ENCODE results near the gene PRR5L. TPM values are rescaled to one million over a fixed set of nuclear protein-coding genes. Genes with fewer than 3 reads are reported as not detected.

The PRR5L gene
- total RNA-seq, 1 donor from 2014 or later = 14.7 TPM

DNA sequence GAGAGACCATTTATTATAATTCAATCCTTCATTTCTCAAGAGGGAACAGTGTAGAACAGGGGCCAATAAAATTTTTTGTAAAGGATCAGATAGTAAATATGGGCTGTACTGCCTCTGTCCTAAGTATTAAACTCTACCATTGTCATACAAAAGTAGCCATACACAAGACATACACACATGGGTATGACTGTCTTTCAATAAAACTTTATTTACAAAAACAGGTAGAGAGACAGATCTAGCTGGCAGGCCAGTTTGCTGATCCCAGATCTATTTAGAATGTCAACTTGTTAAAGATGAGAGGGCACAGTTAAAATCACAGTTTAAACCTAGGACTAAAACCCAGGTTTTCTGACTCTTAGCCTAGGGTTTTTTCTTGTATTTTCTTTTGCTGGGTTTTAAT lies 197.2 kb downstream of the PRR5L start:
- Mint-ChIP-seq H3K9me3 (no peaks in the 10 kb centered on the region), H3K4me3 (no peak overlapping the region), H3K27ac (no peak overlapping the region), H3K4me1 (no peaks in the 10 kb centered on the region), H3K36me3 (peaks cover 25% of the 10 kb centered on the region), H3K27me3 (ENCODE audit: insufficient read depth, low read depth) (no peaks in the 10 kb centered on the region)
- no peaks in the 10 kb centered on the region for H3K27me3 ChIP-seq
- no peak overlapping the region for H3K9ac ChIP-seq
- no peaks in the 10 kb centered on the region for H3K79me2 ChIP-seq (ENCODE audit: low read depth)
- H3K36me3 ChIP-seq = peaks cover 16% of the 10 kb centered on the region
- H3K9me3 ChIP-seq (ENCODE audit: low read depth) = no peaks in the 10 kb centered on the region
- H2AFZ ChIP-seq (replicated peaks) = no peak overlapping the region
- TF ChIP-seq EZH2phosphoT487 (IDR thresholded peaks at IDR 0.05) = no peak
- TF ChIP-seq, protein P1, sequence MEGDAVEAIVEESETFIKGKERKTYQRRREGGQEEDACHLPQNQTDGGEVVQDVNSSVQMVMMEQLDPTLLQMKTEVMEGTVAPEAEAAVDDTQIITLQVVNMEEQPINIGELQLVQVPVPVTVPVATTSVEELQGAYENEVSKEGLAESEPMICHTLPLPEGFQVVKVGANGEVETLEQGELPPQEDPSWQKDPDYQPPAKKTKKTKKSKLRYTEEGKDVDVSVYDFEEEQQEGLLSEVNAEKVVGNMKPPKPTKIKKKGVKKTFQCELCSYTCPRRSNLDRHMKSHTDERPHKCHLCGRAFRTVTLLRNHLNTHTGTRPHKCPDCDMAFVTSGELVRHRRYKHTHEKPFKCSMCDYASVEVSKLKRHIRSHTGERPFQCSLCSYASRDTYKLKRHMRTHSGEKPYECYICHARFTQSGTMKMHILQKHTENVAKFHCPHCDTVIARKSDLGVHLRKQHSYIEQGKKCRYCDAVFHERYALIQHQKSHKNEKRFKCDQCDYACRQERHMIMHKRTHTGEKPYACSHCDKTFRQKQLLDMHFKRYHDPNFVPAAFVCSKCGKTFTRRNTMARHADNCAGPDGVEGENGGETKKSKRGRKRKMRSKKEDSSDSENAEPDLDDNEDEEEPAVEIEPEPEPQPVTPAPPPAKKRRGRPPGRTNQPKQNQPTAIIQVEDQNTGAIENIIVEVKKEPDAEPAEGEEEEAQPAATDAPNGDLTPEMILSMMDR (IDR thresholded peaks at IDR 0.05) = no peak
- no peaks in the 10 kb centered on the region for H3K4me1 ChIP-seq
- H4K20me1 ChIP-seq (ENCODE audit: low read depth) = no peaks in the 10 kb centered on the region
- no peak for DNase-seq (ENCODE audit: low spot score)
- H3F3A ChIP-seq (ENCODE audit: low read depth) = peaks cover 22% of the 10 kb centered on the region
- H3K4me2 ChIP-seq = no peak overlapping the region
- H3K27ac ChIP-seq = no peak overlapping the region
- no peak overlapping the region for H3K4me3 ChIP-seq

DNA sequence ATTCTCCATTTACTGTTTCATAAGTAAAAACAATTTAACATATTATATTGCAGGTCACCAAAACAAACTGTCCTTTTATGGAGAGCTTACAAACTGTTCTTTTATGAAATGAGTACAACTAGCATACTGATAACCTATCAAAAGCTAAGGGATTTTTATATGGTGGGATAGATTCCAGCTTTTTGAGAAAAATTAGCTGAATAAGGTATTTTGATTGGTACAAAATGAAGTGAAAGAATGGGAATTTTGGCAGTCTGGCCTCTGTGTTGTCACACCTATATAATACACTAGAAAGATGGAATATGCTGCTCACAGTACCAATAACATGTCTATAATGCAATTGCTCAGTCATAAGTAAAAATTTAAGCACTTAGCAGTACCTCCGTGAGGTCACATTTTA lies 202.6 kb downstream of the PRR5L start:
- H3K27ac ChIP-seq = no peak overlapping the region
- peaks cover 10% of the 10 kb centered on the region for H3K36me3 ChIP-seq
- H3K4me2 ChIP-seq = no peak overlapping the region

DNA sequence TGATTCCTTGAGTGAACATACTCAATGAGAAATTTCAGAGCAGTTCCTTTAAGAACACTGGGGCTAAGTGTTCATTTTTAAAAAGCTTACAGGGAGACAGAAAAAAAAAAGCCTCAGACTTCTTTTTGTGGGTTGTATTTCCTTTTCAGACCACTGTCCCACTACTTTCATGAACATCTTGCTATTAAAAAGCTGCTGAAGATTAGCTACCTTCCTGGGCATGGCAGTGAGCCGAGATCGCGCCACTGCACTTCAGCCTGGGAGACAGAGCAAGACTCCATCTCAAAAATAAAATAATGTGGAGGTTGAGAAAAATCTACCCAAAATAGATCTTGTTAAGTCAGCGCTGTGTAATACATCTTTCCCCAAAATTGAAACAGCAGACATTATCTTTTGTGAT lies 203.2 kb downstream of the PRR5L start:
- H3K27ac Mint-ChIP-seq = peak overlapping the region; percentile 4
- Histone ChIP-seq H3K36me3 (peaks cover 10% of the 10 kb centered on the region), H4K20me1 (ENCODE audit: low read depth) (no peaks in the 10 kb centered on the region), H3K79me2 (ENCODE audit: low read depth) (peaks cover 29% of the 10 kb centered on the region), H3K4me3 (no peak overlapping the region), H3K9ac (no peak overlapping the region), H3K4me1 (no peaks in the 10 kb centered on the region), H3K9me3 (ENCODE audit: low read depth) (no peaks in the 10 kb centered on the region), H3K27me3 (no peaks in the 10 kb centered on the region), H3F3A (ENCODE audit: low read depth) (peaks cover 9% of the 10 kb centered on the region), H3K4me2 (no peak overlapping the region), H2AFZ (replicated peaks) (no peak overlapping the region), H3K27ac (no peak overlapping the region)
- no peaks in the 10 kb centered on the region for H3K9me3 Mint-ChIP-seq
- no peak overlapping the region for H3K4me3 Mint-ChIP-seq
- H3K27me3 Mint-ChIP-seq (ENCODE audit: insufficient read depth, low read depth) = no peaks in the 10 kb centered on the region
- TF ChIP-seq EZH2phosphoT487 (IDR thresholded peaks at IDR 0.05) (no peak), EZH2 (IDR thresholded peaks at IDR 0.05) (no peak)
- TF ChIP-seq, protein P1 (IDR thresholded peaks at IDR 0.05) = no peak
- no peak for DNase-seq (ENCODE audit: low spot score)
- H3K4me1 Mint-ChIP-seq = peaks cover 33% of the 10 kb centered on the region
- peaks cover 13% of the 10 kb centered on the region for H3K36me3 Mint-ChIP-seq

More for the DNA sequence above, 202.6 kb downstream of the PRR5L start:
- no peaks in the 10 kb centered on the region for H3K9me3 Mint-ChIP-seq
- no peaks in the 10 kb centered on the region for H4K20me1 ChIP-seq (ENCODE audit: low read depth)
- H3K4me3 ChIP-seq = no peak overlapping the region
- no peaks in the 10 kb centered on the region for H3K27me3 Mint-ChIP-seq (ENCODE audit: insufficient read depth, low read depth)
- no peak for DNase-seq (ENCODE audit: low spot score)
- H3K4me3 Mint-ChIP-seq = no peak overlapping the region
- H2AFZ ChIP-seq (replicated peaks) = no peak overlapping the region
- no peaks in the 10 kb centered on the region for H3K27me3 ChIP-seq
- no peak overlapping the region for H3K9ac ChIP-seq
- H3K36me3 Mint-ChIP-seq = peaks cover 9% of the 10 kb centered on the region
- peaks cover 23% of the 10 kb centered on the region for H3K79me2 ChIP-seq (ENCODE audit: low read depth)
- TF ChIP-seq EZH2phosphoT487 (IDR thresholded peaks at IDR 0.05) = no peak
- no peak for TF ChIP-seq EZH2 (IDR thresholded peaks at IDR 0.05)
- TF ChIP-seq, protein P1 (IDR thresholded peaks at IDR 0.05) = no peak
- no peak overlapping the region for H3K27ac Mint-ChIP-seq
- peaks cover 15% of the 10 kb centered on the region for H3F3A ChIP-seq (ENCODE audit: low read depth)
- H3K4me1 Mint-ChIP-seq = peaks cover 33% of the 10 kb centered on the region
- H3K4me1 ChIP-seq = no peaks in the 10 kb centered on the region
- H3K9me3 ChIP-seq (ENCODE audit: low read depth) = no peaks in the 10 kb centered on the region

All from neural progenitor cell (in vitro differentiated cells).